Breast epithelium (tissue), 3 donors: ENCODE data around the gene ATP12A.

ENCODE experiments used
- POLR2A ChIP-seq: fragments of 450-650 bp; IDR thresholded peaks from one replicate; pipeline ENCODE4 v1.6.1; 2016; ENCODE audit warnings: antibody characterized with exemption, mild to moderate bottlenecking, moderate library complexity
- POLR2AphosphoS5 ChIP-seq, 3 donors: sonication (generic); formaldehyde crosslinking; IDR thresholded peaks; one replicate each; pipeline ENCODE4 v1.6.1; 2017; ENCODE audit warnings: antibody characterized with exemption in 3 of 3
- TF ChIP-seq, protein P1 (sequence below), 3 donors: fragments of 450-650 bp; IDR thresholded peaks; one replicate each; pipeline ENCODE4 v1.5.1; 2016 to 2017; ENCODE audit warnings: antibody characterized with exemption in 3 of 3, mild to moderate bottlenecking in 3 of 3, moderate library complexity in 3 of 3

DNA sequence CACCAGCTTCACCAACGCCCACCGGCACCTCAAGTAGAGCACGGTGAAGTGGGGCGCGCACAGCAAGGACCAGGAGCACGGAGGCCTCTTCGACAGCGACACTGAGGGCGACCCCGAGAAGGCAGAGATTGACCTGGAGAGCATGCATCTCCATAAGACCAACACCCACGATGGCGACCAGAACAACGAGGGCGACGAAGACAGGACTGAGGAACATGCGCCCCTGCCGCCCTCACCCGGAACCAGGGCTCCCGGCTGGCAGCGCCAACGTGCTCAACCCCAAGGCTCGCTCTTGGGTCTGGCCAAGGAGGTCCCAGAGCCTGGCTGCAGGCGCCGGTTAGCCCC is 65.3 kb downstream of the ATP12A start:
- TF ChIP-seq, protein P1, sequence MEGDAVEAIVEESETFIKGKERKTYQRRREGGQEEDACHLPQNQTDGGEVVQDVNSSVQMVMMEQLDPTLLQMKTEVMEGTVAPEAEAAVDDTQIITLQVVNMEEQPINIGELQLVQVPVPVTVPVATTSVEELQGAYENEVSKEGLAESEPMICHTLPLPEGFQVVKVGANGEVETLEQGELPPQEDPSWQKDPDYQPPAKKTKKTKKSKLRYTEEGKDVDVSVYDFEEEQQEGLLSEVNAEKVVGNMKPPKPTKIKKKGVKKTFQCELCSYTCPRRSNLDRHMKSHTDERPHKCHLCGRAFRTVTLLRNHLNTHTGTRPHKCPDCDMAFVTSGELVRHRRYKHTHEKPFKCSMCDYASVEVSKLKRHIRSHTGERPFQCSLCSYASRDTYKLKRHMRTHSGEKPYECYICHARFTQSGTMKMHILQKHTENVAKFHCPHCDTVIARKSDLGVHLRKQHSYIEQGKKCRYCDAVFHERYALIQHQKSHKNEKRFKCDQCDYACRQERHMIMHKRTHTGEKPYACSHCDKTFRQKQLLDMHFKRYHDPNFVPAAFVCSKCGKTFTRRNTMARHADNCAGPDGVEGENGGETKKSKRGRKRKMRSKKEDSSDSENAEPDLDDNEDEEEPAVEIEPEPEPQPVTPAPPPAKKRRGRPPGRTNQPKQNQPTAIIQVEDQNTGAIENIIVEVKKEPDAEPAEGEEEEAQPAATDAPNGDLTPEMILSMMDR (IDR thresholded peaks at IDR 0.05): no peak
- no peak for TF ChIP-seq POLR2AphosphoS5 (IDR thresholded peaks at IDR 0.05)
- TF ChIP-seq POLR2A: no peak
